ENCODE data around the gene LRRC8C. TPM values are rescaled to one million over a fixed set of nuclear protein-coding genes. Genes with fewer than 3 reads are reported as not detected.

LRRC8C gene
- total and polyA plus RNA-seq, 8 donors, result 0.63 to 3.5 (median 1.1) TPM

DNA sequence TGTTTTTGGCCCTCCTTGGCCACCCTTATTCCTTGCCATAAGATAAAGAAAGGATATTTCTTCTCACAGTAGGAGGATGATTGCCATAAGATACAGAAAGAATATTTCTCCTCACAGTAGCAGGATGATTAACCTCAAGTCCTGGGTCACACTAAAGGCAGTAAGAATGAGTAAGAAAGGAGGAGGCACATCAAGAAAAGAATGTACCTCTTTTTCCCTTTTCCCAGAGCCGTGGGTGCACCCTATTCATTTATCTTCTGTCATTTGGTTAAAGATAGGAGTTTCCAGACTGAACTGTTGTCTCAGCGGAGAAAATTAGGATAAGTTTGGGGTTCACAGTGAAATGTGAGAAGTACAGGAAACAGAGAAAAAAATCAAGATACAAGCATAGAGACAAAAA is 52.5 kb downstream of the LRRC8C start:
- ATAC-seq (no peak), FAIRE-seq (no peak), DNase-seq (no peak)
- Histone ChIP-seq H3K4me3 (no peak overlapping the region), H3K9me3 (no peaks in the 10 kb centered on the region), H3K27me3 (no peaks in the 10 kb centered on the region), H3K4me1 (no peaks in the 10 kb centered on the region), H3K27ac (no peak overlapping the region), H3K36me3 (no peaks in the 10 kb centered on the region)
- 88 to 91% methylated on average over 2 of the region's 2 CpGs for WGBS, 2 donors
- intact Hi-C loops (cut with DNase I), result no loop called here
- TF ChIP-seq, protein P1, sequence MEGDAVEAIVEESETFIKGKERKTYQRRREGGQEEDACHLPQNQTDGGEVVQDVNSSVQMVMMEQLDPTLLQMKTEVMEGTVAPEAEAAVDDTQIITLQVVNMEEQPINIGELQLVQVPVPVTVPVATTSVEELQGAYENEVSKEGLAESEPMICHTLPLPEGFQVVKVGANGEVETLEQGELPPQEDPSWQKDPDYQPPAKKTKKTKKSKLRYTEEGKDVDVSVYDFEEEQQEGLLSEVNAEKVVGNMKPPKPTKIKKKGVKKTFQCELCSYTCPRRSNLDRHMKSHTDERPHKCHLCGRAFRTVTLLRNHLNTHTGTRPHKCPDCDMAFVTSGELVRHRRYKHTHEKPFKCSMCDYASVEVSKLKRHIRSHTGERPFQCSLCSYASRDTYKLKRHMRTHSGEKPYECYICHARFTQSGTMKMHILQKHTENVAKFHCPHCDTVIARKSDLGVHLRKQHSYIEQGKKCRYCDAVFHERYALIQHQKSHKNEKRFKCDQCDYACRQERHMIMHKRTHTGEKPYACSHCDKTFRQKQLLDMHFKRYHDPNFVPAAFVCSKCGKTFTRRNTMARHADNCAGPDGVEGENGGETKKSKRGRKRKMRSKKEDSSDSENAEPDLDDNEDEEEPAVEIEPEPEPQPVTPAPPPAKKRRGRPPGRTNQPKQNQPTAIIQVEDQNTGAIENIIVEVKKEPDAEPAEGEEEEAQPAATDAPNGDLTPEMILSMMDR (IDR thresholded peaks at IDR 0.05), result no peak

DNA sequence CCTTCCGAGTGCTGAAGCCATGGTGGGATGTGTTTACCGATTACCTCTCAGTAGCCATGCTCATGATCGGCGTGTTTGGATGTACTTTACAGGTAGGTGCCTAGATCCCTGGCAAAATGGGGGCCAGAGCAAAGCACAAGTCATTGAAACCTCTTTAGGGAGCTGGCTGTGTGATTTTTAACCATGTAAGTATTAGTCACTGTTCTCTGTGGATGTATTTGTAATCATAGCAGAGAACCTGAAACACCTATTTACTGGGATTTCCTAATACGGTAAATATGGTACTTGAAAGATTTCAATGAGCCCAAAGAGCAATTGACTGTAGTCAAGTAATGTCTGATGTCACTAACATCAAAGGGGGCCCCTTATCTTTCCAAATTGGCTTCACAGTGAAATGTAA is 53.6 kb downstream of the LRRC8C start:
- no peak for ATAC-seq

DNA sequence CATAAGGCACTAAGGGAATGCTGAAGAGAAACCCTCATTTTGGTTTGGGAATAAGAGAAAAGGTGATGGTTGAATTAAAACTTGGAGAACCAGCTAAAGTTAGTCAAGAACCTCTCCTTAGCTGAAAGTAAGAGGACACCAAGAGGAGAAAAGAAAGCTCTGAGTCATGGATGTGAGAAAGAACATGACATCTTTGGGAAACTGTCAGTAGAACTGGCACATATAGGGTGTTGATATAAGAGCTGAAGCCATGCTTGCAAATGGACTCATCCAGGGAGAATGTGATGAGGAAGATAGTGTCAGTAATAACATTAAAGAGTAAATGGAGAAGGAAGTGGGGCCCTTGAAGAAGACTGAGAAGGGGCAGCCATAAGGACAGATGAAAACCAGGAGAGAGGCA is 54.3 kb downstream of the LRRC8C start:
- FAIRE-seq (no peak), DNase-seq (no peak), ATAC-seq (no peak)
- Histone ChIP-seq H3K4me1 (no peaks in the 10 kb centered on the region), H3K36me3 (no peaks in the 10 kb centered on the region), H3K9me3 (no peaks in the 10 kb centered on the region), H3K4me3 (no peak overlapping the region), H3K27me3 (no peaks in the 10 kb centered on the region), H3K27ac (no peak overlapping the region)
- TF ChIP-seq, protein P1 (IDR thresholded peaks at IDR 0.05), result no peak
- intact Hi-C loops (cut with DNase I), result no loop called here

More for the DNA sequence above, 53.6 kb downstream of the LRRC8C start:
- Histone ChIP-seq H3K36me3 (no peaks in the 10 kb centered on the region), H3K4me1 (no peaks in the 10 kb centered on the region), H3K4me3 (no peak overlapping the region), H3K27me3 (no peaks in the 10 kb centered on the region), H3K9me3 (no peaks in the 10 kb centered on the region), H3K27ac (no peak overlapping the region)
- intact Hi-C loops (cut with DNase I), result no loop called here
- FAIRE-seq (no peak), DNase-seq (no peak)
- WGBS, 2 donors, result 86 to 88% methylated on average over 5 of the region's 5 CpGs
- TF ChIP-seq, protein P1 (IDR thresholded peaks at IDR 0.05), result no peak

DNA sequence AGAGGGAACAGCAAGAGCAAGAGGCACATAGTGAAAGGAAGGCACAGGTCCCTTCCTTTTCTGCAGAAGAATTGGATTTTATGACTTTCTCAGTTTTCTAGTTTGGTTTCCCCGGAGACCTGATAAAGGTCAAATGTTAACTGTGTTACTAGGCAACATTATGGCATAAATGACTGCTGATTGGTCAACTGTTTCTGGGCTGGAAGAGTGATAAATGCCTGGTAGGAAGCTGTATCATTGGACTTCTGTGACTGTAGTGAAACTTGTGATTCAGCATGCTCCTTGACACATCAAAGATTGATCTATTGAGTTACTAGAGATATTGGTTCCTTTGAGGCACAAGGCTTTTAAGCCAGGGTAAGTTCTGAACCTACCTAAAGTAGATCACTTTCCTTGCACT is 55.7 kb downstream of the LRRC8C start:
- TF ChIP-seq, protein P1 (IDR thresholded peaks at IDR 0.05), result no peak
- FAIRE-seq (no peak), ATAC-seq (no peak), DNase-seq (no peak)
- no peaks in the 10 kb centered on the region for H3K27me3 ChIP-seq
- H3K4me1 ChIP-seq, result no peaks in the 10 kb centered on the region
- intact Hi-C loops (cut with DNase I), result no loop called here
- no peak overlapping the region for H3K4me3 ChIP-seq
- 63 to 92% methylated on average over 1 of the region's 1 CpG for WGBS, 2 donors
- H3K27ac ChIP-seq, result no peak overlapping the region
- no peaks in the 10 kb centered on the region for H3K9me3 ChIP-seq
- no peaks in the 10 kb centered on the region for H3K36me3 ChIP-seq

- DNase-seq (no peak), ATAC-seq (no peak), FAIRE-seq (no peak)
- Histone ChIP-seq H3K9me3 (no peaks in the 10 kb centered on the region), H3K4me1 (no peaks in the 10 kb centered on the region), H3K27me3 (no peaks in the 10 kb centered on the region), H3K4me3 (no peak overlapping the region), H3K36me3 (no peaks in the 10 kb centered on the region), H3K27ac (no peak overlapping the region)
- intact Hi-C loops (cut with DNase I), result no loop called here
- WGBS, 2 donors, result 76 to 94% methylated on average over 3 of the region's 3 CpGs
- TF ChIP-seq, protein P1 (IDR thresholded peaks at IDR 0.05), result no peak
These were observed 56.3 kb downstream of the LRRC8C start for GRCh38 chr1:89689234-89689633.
